ENCODE measurements around the gene MPRIP.

MPRIP gene

DNA sequence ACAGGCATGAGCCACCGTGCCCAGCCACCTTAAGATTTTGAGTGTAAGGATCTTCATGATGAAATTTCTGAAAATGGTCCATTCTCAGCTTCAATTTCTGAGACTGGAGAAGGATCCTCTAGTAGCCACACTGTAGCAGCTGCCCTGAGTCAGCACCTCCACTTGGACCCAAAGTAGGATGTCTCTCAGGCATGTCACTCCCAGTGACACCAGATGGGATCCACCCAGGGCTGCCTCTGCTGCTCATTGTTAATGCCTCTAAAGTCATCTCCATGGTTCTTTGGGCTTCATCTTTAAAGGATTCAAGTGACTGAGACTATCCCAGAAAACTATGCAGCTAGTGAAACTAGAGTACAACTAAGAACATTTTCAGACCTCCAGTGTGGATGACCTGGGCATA lies 156.0 kb downstream of the MPRIP start:
- no peak for DNase-seq

GRCh38 chr17:17200311-17200710 lies 158.1 kb downstream of the MPRIP start:
- no peak for DNase-seq

DNA sequence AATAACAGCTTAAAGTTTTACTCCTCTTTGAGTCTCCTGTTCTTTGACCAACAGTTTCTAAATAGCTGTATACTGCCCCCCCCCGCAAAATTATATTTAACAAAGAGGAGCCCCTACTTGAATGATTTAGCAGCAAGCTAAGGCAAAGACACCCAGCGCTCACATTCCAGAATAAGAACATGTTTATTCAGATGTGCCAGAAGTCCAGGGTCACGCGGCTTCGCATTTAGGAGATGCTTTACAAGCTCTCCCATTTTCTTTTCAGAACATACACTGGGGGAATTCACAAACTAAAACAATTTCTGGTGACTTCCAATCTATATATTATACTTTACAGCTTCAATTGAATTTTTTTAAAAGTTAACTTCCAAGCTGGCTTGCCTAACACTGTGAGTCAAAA lies 158.6 kb downstream of the MPRIP start:
- DNase-seq, result no peak

DNA sequence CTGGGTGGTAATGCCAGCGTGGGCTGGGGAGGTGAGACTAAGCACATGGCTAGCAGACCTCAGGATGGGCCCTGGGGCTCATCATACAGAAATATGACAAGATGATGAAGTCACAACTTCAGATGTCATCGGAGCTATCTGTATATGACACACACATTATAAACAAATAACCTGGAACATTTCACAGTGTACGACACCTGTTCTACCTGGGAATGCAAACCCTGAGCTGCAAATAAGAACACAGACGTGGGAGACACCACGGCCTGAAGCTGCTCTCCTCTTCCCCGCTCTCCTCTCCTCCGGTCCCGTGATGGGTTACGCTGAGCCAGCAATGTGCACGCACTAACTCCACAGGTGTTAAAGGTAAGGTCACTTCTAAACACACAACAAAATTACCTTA lies 159.0 kb downstream of the MPRIP start:
- no peak for DNase-seq

- DNase-seq, result no peak
Measured at GRCh38 chr17:17201907-17202306, 159.7 kb downstream of the MPRIP start.

DNA sequence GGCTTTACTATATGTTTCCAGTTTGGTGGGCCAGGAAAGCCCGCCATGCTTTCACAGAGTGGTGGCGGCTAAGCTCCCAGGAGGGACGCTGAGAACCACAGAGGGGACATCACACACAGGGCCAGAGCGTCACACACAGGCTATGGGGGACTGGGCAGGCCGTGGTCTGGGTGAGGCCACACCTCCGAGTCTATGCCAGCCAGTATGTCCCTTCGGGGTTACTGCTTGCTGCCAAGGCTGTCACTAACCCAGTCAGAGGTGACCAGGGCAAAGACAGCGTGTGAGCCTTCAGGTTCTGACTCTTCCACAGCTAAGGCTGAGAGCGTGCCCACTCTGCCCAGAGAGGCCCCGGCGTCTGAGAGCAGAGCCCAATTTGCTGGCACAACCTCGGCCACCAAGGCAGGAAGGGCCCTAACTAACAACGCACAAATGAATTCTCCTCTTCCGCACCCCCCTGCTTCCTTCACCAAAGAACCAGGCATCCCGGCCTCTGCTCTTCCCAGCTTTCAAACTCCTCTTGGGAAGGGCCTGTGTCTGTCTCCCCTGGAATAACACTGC lies 161.0 kb downstream of the MPRIP start:
- no peak for DNase-seq

DNA sequence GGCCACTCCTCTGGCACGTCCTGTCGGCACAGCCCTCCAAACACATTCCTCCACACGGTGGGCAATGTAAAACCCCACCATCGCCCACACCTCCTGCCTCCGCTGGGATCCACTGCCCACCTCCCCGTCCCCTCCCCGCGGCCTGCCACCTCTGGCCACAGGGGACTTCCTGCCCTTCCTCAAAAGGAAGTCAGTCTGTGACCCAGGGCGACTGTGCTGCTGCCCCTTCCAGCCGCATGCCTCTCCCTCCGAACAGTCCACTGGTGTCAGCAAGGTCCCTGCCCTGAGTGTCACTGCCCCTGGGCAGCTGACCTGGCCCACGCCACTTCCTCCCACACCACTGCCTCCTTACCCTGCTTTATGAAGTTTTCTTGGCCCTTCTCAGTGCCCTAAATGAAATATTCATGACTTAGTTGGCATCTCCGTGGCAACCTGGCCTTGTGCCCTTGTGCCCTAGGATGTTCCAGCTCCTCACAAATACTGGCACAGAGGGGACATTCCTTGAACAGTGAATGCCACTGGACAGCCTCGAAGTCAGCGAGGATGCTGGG lies 161.9 kb downstream of the MPRIP start:
- peak in 1 of 2 experiments; percentile 26 for DNase-seq

- DNase-seq, result peak in 1 of 2 experiments; percentile 30
Measured at GRCh38 chr17:17204635-17205231, 162.5 kb downstream of the MPRIP start.

GRCh38 chr17:17205368-17206123 lies 163.3 kb downstream of the MPRIP start:
- DNase-seq, result peak; percentile 72 to 81

DNA sequence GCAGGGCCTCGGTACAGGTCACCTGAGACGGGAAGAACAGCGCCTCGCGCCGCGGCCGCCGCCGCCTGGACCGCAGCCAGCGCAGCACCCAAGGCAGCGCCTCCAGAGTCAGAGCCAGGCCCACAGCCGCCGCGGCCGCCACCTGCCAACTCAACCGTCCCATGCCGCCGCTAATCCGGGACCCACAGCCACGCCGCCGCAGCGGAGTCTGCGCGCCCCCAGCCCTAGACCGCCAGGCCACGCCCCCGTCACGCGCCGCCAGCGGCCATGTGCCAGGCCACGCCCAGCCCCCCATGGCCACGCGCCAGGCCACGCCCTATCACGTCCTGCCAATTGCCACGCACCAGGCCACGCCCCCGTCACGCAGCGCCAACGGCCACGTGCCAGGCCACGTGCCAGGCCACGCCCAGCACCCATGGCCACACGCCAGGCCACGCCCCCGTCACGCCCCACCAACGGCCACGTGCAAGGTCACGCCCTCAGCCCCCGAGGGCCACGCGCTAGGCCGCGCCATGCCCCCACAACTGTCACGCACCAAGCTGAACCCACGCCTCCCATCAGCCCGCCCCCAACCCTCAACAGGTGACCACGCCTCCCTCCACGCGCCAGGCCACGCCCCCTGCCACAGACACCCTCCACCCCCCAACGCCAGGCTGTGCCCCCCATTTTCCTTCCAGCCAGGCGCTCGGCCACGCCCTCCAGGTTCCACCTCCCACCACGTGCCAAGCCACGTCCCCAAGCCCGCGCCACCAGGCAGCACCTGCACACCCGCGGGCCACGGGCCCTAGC lies 164.1 kb downstream of the MPRIP start, which contains the start of gene PLD6:
TSS of gene PLD6 (minus strand) at position 210 of the 789 bp plus-strand sequence. CDS start at position 163, 47 bp downstream.
- peak; percentile 94 to 96 for DNase-seq

DNA sequence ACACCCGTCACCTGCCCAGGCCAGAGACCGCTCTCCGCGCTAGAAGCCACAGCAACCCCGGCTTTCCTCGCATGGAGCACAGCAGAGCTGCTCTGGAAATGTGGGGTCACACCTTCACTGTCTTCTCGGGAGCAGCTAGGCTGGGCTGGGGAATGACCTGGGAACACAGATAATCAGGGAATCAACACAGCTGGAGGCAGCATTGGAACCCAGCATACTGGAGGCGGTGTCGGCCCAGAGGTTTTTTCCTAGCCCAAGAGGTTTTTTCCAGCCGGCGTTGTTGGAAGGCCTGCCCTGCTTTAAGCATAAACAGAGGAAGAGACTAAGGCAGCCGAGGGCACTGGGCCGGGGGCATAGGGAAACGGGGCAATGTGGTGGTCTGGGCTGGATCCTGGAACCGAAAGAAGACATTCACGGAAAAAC lies 164.7 kb downstream of the MPRIP start:
- DNase-seq, result peak in 1 of 2 experiments; percentile 22

DNA sequence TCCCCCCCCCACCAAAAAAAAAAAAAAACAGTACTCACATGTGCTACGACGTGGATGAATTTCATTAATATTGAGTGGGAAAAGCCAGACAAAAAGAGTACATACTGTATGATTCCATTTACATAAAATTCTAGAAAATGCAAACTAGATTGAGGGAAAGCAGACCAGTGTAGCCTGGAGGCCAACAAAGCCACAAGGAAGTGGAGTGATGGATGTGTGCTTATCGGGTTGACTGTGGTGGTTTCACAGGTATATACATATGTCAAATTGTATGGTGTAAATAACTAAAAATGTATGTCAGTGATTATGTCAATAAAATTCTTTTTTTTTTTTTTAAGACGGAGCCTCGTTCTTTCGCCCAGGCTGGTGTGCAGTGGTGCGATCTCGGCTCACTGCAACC lies 165.7 kb downstream of the MPRIP start:
- DNase-seq, result no peak

GRCh38 chr17:17213775-17214174 lies 171.5 kb downstream of the MPRIP start:
- DNase-seq, result no peak

- no peak for DNase-seq
Measured at GRCh38 chr17:17214646-17215436, 172.6 kb downstream of the MPRIP start.

DNA sequence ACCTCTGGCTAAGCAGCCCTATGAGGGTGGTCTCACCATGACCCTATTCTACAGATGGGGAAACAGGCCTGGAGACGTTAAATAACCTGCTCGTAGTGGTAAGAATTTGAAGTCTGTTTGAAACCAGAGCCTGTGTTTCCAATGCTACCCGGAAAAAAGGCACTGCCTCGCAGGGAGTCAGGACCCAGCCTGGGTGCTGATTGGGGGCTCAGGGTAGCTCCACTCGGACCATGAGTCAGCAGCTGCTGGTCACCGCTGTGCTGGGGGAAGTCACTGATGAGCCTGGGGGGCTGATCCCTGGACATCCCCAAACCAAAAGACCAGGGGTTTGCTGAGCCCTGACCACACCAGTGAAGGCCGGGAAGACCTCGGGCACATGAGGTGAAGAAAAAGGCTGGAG lies 173.3 kb downstream of the MPRIP start:
- DNase-seq, result no peak

- no peak for DNase-seq
Measured at GRCh38 chr17:17216236-17216635, 174.0 kb downstream of the MPRIP start.

- DNase-seq, result no peak
Measured at GRCh38 chr17:17216776-17217175, 174.5 kb downstream of the MPRIP start.

DNA sequence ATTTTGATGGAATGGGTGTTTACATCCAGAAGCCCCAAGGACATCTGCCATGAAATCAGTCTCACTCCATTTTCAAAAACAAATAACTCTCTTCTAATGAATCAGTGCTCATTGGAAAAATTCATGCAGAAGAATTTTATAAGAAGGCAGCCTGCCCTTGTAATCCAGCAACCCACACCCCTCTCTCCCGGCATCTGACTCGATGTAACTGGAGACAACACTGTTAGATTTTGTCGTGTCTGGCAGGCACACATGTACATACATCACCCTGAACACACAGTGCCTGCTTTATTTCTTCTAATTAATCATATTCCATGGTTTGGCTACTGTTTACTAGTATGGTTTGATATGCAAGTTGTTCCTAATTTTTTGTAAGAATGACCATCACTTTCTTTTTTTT lies 175.7 kb downstream of the MPRIP start:
- no peak for DNase-seq

DNA sequence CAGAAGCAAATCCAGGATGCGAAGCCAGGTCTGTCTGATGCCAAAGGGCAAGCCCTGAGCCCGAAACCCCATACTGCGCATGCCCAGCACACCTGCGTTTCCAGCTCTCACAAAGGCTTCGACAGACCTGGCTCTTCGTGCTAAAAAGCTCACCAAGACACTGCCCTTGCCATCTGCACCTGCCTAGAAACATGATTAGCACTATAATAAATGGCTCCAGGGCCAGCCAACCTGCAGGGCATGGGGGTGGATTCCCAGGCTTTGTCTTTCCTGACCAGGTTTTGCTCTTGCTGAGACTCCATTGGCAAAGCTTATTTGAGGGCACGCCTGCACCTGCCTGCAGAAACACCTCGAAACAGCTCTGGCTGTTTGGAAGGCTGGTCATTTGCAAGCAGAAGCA lies 178.3 kb downstream of the MPRIP start:
- DNase-seq, result no peak

DNA sequence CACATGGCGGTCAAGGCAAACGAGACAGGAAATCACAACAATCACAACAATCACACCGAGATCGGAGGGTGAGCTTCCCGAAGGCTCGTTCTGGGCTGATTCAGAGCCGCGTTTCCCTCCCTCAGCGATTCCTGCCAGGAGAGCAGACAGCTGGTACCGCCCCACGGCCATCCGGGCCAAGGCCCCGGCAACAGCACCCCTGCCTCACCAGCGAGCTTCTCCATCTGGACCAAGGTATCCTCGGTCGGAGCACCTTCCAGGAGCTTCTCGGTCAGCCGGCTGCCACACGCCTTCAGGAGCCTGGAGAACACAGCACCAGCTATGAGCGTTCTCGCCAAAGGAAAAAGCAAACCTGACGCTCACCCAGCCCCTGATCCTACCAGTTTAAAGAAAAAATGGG lies 179.1 kb downstream of the MPRIP start:
- no peak for DNase-seq

GRCh38 chr17:17223736-17224135 lies 181.5 kb downstream of the MPRIP start:
- no peak for DNase-seq

DNA sequence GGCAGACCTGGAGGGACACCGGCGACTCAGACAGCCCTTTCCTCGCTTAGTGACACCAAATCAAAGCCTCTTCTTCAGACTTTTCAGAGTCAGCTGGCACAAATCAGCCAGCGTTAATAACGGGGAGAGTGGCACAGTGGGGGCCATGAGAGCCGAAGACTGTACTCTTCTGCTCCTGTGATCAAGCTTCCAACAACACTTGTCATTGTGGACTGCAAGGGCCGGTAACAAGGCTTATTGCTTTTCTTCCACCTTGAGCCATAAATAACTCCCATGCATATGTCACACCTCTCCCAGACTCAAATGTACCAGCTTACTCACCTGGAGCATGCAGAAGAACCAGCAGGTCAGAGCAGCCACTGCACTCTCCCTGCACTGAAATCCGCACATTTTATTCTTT lies 181.9 kb downstream of the MPRIP start:
- no peak for DNase-seq

Data from activated T-cell treated with anti-CD3 and anti-CD28 coated beads, Interleukin-2, amount 50 U/mL, for 48 hours (primary cell).